ENCODE data around the gene STRBP.
"Not testable (repeated sequence)": the region's sequence is repeated elsewhere in the genome, so short reads cannot be mapped to it uniquely, and the experiment has no call there.

The STRBP gene

DNA sequence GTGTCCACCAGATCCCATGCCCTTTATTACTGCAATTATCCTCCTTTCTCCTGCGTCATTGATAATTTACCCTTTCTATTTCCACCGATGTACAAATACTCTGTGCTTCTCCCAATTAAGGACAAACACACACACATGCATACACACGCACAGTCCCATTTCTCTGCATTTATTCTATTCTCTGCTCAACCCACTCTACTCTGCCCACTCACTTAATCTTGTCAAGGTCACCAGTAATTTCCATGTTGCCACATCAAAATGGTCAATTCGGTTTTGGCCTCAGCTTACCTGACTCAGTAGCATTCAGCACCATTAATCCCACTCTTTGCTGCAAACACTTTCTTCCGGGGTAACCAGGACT is 14.6 kb upstream of the STRBP start:
- Histone ChIP-seq H3K27me3 (ENCODE audit: control insufficient read depth, insufficient read depth, low read length) (no peaks in the 10 kb centered on the region), H3K9ac (ENCODE audit: low read length) (no peak overlapping the region), H3K27ac (ENCODE audit: low read depth, low read length) (no peak overlapping the region), H3K4me3 (ENCODE audit: low read depth, low read length) (no peak overlapping the region), H3K9me3 (ENCODE audit: control insufficient read depth, insufficient read depth, low read depth, low read length) (0 out of 2 replicates have a peak, but pooled peaks cover 4% of the 10 kb centered on the region), H3K36me3 (ENCODE audit: control insufficient read depth, insufficient read depth, low read length) (no peaks in the 10 kb centered on the region), H3K4me1 (ENCODE audit: control insufficient read depth, insufficient read depth, low read length) (no peaks in the 10 kb centered on the region)

DNA sequence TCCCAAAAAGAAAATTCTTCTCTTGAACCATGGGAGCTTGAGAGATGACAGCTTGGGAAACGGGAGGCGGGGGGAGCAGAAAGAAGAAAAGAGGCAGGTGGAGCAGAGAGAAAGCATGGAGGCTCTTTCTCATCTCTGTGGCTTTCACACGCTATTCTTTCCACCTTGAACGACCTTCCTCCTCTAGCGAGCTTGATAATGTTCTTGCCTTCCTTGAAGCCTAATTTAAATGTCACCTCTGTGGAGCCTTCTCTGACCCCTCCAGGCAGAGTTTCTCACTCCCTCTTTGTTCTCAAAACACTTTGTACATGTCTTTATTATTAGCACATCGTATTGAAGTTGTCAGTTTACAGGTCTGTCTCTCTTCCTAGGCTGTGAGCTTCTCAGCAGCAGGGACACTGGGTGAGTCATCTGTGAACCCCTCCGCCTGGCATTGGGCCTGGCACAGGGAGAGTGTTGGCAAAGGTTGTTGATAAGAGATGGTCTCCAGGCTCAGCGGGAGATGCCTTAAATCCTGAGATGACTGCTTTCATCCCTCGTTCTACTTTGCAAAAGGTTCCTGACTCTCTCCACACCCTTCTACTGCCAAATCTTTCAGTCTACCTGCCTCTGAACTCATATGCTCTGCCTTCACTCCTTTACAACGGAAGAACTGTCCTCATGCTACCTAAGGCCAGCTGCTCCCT is 14.1 kb upstream of the STRBP start:
- H3K27ac ChIP-seq (ENCODE audit: low read depth, low read length): no peak overlapping the region
- 0 out of 2 replicates have a peak, but pooled peaks cover 4% of the 10 kb centered on the region for H3K9me3 ChIP-seq (ENCODE audit: control insufficient read depth, insufficient read depth, low read depth, low read length)
- no peaks in the 10 kb centered on the region for H3K27me3 ChIP-seq (ENCODE audit: control insufficient read depth, insufficient read depth, low read length)
- no peaks in the 10 kb centered on the region for H3K4me1 ChIP-seq (ENCODE audit: control insufficient read depth, insufficient read depth, low read length)
- no peak overlapping the region for H3K9ac ChIP-seq (ENCODE audit: low read length)
- no peaks in the 10 kb centered on the region for H3K36me3 ChIP-seq (ENCODE audit: control insufficient read depth, insufficient read depth, low read length)
- no peak overlapping the region for H3K4me3 ChIP-seq (ENCODE audit: low read depth, low read length)

DNA sequence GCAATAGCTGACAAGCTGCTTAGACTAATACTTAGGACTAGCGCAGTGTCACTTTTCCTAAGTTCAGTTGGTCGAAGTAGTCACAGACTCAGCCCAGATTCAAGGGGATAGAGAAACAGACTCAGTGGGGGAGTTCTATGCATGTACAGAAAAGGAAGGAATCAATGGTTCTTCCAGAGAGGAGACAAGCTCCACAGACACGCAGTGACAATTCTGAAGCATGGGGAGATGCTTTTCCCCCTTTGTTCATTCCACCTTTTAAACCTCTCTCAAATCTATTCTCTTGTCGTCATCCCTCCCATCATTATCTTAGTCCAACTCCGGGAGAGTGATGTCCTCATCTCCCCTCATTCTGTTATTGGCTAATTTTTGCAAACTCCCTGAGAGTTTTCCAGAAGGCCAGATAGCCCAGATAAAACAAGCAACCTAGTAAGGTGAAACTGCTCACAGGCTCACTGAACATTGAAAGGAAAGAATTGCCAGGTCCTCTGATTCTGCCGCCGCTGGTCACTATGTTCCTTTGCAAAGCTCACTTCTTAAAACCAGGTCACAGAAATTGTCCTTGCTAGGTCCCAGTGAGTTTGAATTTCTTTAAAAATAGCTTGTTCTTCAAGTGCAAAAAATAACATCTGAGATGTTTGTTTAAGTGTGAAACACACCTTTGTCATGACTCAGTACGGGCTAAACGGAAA is 13.4 kb upstream of the STRBP start:
- Histone ChIP-seq H3K9ac (ENCODE audit: low read length) (no peak overlapping the region), H3K27me3 (ENCODE audit: control insufficient read depth, insufficient read depth, low read length) (no peaks in the 10 kb centered on the region), H3K4me1 (ENCODE audit: control insufficient read depth, insufficient read depth, low read length) (no peaks in the 10 kb centered on the region), H3K27ac (ENCODE audit: low read depth, low read length) (no peak overlapping the region), H3K9me3 (ENCODE audit: control insufficient read depth, insufficient read depth, low read depth, low read length) (0 out of 2 replicates have a peak, but pooled peaks cover 4% of the 10 kb centered on the region), H3K36me3 (ENCODE audit: control insufficient read depth, insufficient read depth, low read length) (no peaks in the 10 kb centered on the region), H3K4me3 (ENCODE audit: low read depth, low read length) (no peak overlapping the region)

DNA sequence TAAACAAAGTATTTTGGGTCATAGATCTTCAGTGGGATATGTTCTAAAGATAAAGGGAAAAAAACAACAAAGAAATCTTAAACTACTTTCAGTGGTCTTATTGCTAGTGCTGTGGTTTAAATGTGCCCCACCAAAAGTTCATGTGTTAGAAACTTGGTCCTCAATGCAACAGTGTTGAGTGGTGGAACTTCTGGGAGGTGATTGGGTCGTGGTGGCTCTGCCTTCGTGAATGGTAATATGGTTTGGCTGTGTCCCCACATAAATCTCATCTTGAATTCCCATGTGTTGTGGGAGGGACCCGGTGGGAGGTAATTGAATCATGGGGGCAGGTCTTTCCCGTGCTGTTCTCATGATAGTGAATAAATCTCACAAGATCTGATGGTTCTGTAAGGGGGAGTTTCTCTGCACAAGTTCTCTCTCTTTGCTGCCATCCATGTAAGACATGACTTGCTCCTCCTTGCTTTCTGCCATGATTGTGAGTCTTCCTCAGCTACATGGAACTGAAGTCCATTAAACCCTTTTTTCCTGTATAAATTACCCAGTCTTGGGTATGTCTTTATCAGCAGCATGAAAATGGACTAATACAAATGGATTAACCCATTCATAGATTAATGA is 10.6 kb upstream of the STRBP start:
- H3K4me3 ChIP-seq (ENCODE audit: low read depth, low read length); H3K4me1 ChIP-seq (ENCODE audit: control insufficient read depth, insufficient read depth, low read length); H3K27me3 ChIP-seq (ENCODE audit: control insufficient read depth, insufficient read depth, low read length); H3K9me3 ChIP-seq (ENCODE audit: control insufficient read depth, insufficient read depth, low read depth, low read length); H3K27ac ChIP-seq (ENCODE audit: low read depth, low read length); H3K9ac ChIP-seq (ENCODE audit: low read length); H3K36me3 ChIP-seq (ENCODE audit: control insufficient read depth, insufficient read depth, low read length): not testable (repeated sequence)

DNA sequence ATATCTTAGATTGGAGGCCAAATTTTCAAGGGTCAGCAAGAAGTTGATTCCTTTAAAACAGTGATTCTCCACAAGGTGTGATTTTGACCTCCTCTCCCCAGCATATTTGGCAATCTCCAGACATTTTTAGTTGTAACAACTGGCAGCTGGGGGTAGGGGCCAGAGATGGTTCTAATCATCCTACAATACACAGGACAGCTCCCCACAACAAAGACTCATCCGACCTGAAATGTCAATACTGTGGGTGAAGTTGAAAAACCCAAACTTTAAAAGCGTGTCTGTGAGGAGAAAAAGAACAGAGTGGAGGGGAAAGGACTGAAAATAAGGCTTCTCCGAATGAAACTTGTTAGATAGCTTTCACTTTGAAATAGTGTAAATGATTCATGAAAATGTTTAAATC is 10.0 kb upstream of the STRBP start:
- Histone ChIP-seq H3K27ac (ENCODE audit: low read depth, low read length) (no peak overlapping the region), H3K4me3 (ENCODE audit: low read depth, low read length) (no peak overlapping the region), H3K4me1 (ENCODE audit: control insufficient read depth, insufficient read depth, low read length) (peaks cover 5% of the 10 kb centered on the region; the same call in 1 of the 2 replicates), H3K36me3 (ENCODE audit: control insufficient read depth, insufficient read depth, low read length) (no peaks in the 10 kb centered on the region), H3K9ac (ENCODE audit: low read length) (no peak overlapping the region), H3K9me3 (ENCODE audit: control insufficient read depth, insufficient read depth, low read depth, low read length) (0 out of 2 replicates have a peak, but pooled peaks cover 4% of the 10 kb centered on the region), H3K27me3 (ENCODE audit: control insufficient read depth, insufficient read depth, low read length) (no peaks in the 10 kb centered on the region)

DNA sequence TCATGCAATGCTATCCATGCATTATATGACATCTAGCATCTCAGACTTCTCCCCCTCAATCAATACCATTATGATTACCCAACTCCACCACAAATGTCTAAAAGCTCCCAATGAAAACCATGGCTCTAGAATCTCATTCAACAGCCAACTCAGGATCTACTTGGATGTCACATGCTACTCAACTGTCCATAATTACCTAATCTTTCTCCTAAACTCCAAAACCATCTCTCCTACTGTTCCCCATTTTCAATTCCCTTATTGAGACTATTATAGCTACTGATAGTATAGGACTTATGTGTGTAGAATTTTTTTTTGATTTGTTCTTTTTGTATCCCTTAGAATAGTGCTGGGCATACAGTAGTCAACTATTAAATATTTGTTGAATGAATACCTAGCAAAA is 8.2 kb upstream of the STRBP start:
- 0 out of 2 replicates have a peak, but pooled peaks cover 4% of the 10 kb centered on the region for H3K9me3 ChIP-seq (ENCODE audit: control insufficient read depth, insufficient read depth, low read depth, low read length)
- no peak overlapping the region for H3K9ac ChIP-seq (ENCODE audit: low read length)
- H3K27me3 ChIP-seq (ENCODE audit: control insufficient read depth, insufficient read depth, low read length): no peaks in the 10 kb centered on the region
- H3K27ac ChIP-seq (ENCODE audit: low read depth, low read length): no peak overlapping the region
- no peak overlapping the region for H3K4me3 ChIP-seq (ENCODE audit: low read depth, low read length)
- H3K36me3 ChIP-seq (ENCODE audit: control insufficient read depth, insufficient read depth, low read length): no peaks in the 10 kb centered on the region
- H3K4me1 ChIP-seq (ENCODE audit: control insufficient read depth, insufficient read depth, low read length): peaks cover 5% of the 10 kb centered on the region; the same call in 1 of the 2 replicates

DNA sequence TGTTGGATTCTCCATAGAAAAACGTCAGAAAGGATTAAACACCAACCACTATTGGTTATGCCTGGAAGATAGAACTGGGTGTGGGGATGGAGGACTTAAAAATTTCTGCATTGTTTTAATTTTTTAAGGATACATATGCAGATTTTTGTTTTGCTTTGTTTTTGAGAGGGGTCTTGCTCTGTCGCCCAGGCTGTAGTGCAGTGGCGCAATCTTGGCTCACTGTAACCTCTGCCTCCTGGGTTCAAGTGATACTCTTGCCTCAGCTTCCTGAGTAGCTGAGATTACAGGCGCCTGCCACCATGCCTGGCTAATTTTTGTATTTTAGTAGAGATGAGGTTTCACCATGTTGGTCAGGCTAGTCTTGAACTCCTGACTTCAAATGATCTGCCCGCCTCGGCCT is 2.7 kb upstream of the STRBP start:
- not testable (repeated sequence) for H3K9ac ChIP-seq (ENCODE audit: low read length)

DNA sequence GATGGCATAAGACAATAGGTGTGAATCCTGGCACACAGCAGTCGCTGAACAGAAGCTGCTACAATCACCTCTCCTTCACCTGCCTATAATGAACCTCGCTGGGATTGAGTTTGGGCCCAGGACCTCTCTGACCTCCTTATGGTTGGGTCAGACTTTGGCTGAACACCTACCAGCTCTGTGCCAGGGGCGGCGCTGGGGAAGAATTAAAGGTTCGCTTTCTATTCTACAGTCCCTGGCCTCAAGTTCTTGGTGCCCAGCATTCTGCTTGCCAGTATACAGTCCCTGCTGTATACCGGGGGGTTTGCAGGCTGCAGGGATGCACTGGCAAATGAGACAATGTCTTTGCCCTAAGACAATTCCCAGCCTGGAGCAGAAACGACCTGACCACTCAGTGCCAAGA is 895 bp upstream of the STRBP start:
- Histone ChIP-seq H3K36me3 (ENCODE audit: control insufficient read depth, insufficient read depth, low read length) (no peaks in the 10 kb centered on the region), H3K9me3 (ENCODE audit: control insufficient read depth, insufficient read depth, low read depth, low read length) (no peaks in the 10 kb centered on the region), H3K9ac (ENCODE audit: low read length) (peak overlapping the region; percentile 21), H3K4me1 (ENCODE audit: control insufficient read depth, insufficient read depth, low read length) (peaks cover 19% of the 10 kb centered on the region), H3K27me3 (ENCODE audit: control insufficient read depth, insufficient read depth, low read length) (peaks cover 11% of the 10 kb centered on the region; the same call in 1 of the 2 replicates), H3K4me3 (ENCODE audit: low read depth, low read length) (peak overlapping the region; percentile 84), H3K27ac (ENCODE audit: low read depth, low read length) (no peak overlapping the region)

More for the DNA sequence above, 2.7 kb upstream of the STRBP start:
- H3K4me3 ChIP-seq (ENCODE audit: low read depth, low read length); H3K9me3 ChIP-seq (ENCODE audit: control insufficient read depth, insufficient read depth, low read depth, low read length); H3K27ac ChIP-seq (ENCODE audit: low read depth, low read length); H3K36me3 ChIP-seq (ENCODE audit: control insufficient read depth, insufficient read depth, low read length): not testable (repeated sequence)
- H3K27me3 ChIP-seq (ENCODE audit: control insufficient read depth, insufficient read depth, low read length): peaks cover 11% of the 10 kb centered on the region; the same call in 1 of the 2 replicates
- peaks cover 15% of the 10 kb centered on the region for H3K4me1 ChIP-seq (ENCODE audit: control insufficient read depth, insufficient read depth, low read length)

DNA sequence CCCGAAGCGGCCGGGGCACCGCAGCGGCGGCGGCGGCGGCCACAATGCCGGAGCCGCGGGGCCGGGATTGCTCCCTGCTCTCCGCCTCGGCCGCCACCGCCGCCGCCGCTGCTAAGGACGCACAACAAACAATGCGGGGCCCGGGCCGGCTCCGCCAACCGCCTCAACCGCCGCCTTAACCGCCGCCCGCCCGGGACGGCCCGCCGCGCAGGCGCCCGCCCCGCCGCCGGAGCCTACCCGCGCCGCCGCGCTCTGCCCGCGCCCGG is 254 bp downstream of the STRBP start:
- H3K9ac ChIP-seq (ENCODE audit: low read length): peak overlapping the region; percentile 43
- peaks cover 11% of the 10 kb centered on the region; the same call in 1 of the 2 replicates for H3K27me3 ChIP-seq (ENCODE audit: control insufficient read depth, insufficient read depth, low read length)
- peaks cover 20% of the 10 kb centered on the region for H3K4me1 ChIP-seq (ENCODE audit: control insufficient read depth, insufficient read depth, low read length)
- no peaks in the 10 kb centered on the region for H3K9me3 ChIP-seq (ENCODE audit: control insufficient read depth, insufficient read depth, low read depth, low read length)
- H3K4me3 ChIP-seq (ENCODE audit: low read depth, low read length): peak overlapping the region; percentile 84
- no peaks in the 10 kb centered on the region for H3K36me3 ChIP-seq (ENCODE audit: control insufficient read depth, insufficient read depth, low read length)
- H3K27ac ChIP-seq (ENCODE audit: low read depth, low read length): no peak overlapping the region

DNA sequence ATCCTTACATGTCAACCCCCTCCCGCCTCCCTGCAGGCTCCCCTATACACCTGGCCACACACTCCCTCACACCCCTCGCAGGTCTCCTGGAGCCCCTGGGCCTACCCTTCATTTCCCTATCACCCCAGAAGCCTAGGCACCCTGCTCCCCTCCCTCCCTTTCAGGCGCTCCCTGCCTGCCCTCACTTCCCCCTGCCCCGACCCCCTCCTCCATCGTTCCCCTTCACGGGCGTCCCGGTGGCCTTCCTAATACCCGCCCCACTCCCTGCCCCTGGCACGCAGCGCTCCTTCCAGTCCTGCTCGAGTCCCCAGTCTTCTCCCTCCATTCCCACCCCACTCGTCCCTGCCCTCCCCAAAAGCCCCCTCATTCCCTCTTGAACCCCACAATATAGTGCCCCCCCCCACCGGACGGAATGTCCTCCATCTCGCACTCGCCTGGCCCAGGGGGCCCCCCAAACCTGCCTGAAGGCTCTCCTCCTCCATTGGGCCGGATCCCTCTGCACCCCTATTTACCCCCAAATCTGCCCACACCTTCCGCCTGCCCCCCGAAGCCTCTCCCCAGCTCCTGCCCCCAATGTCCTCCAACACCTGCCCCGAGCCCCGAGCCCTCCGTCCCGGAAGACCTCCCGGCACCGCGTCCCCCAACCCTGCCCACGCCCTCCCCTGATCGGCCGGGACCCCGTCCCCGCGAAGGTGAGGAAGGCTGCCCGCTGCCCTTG is 746 bp downstream of the STRBP start:
- peaks cover 25% of the 10 kb centered on the region for H3K4me1 ChIP-seq (ENCODE audit: control insufficient read depth, insufficient read depth, low read length)
- H3K27ac ChIP-seq (ENCODE audit: low read depth, low read length): no peak overlapping the region

More for the DNA sequence above, 746 bp downstream of the STRBP start:
- H3K9me3 ChIP-seq (ENCODE audit: control insufficient read depth, insufficient read depth, low read depth, low read length): no peaks in the 10 kb centered on the region
- peak overlapping the region; percentile 43 for H3K9ac ChIP-seq (ENCODE audit: low read length)
- peaks cover 11% of the 10 kb centered on the region; the same call in 1 of the 2 replicates for H3K27me3 ChIP-seq (ENCODE audit: control insufficient read depth, insufficient read depth, low read length)
- peak overlapping the region; percentile 84 for H3K4me3 ChIP-seq (ENCODE audit: low read depth, low read length)
- H3K36me3 ChIP-seq (ENCODE audit: control insufficient read depth, insufficient read depth, low read length): no peaks in the 10 kb centered on the region
